Lower leg skin (tissue), 4 donors: Measurements from ENCODE around the gene SYNGR4. TPM values are rescaled to one million over a fixed set of nuclear protein-coding genes. Genes with fewer than 3 reads are reported as not detected.

ENCODE experiments used
- DNase-seq, 2 donors: peaks; one replicate each; pipeline ENCODE4 v3.0.0-alpha.2; 2019; ENCODE audit warnings: low spot score in 2 of 2
- H3K4me3 ChIP-seq: fragments of 200-600 bp; sonication (generic); 2 replicates; pipeline ENCODE4 v1.5.1; 2017; ENCODE audit warnings: mild to moderate bottlenecking, low read depth; ENCODE audit not compliant: poor library complexity, severe bottlenecking
- CTCF ChIP-seq, 3 donors: fragments of 450-650 bp; IDR thresholded peaks; one replicate each; pipeline ENCODE4 v1.5.1; 2016; ENCODE audit warnings: antibody characterized with exemption in 3 of 3, mild to moderate bottlenecking in 3 of 3, moderate library complexity in 2 of 3
- POLR2A ChIP-seq, 2 donors: fragments of 450-650 bp; IDR thresholded peaks; one replicate each; pipeline ENCODE4 v1.6.1; 2016 to 2017; ENCODE audit warnings: antibody characterized with exemption in 2 of 2, mild to moderate bottlenecking in 1 of 2, moderate library complexity in 1 of 2
- WGBS, 2 donors: methylation state at CpG; one replicate each; pipeline ENCODE4 v1.1.5; 2018; 5-methylcytosine and 5-hydroxymethylcytosine counted together
- intact Hi-C: fragments of 100-400 bp; cut with DNase I; formaldehyde crosslinking; loops from one replicate; pipeline ENCODE4 v1.15.0; 2023; ENCODE audit warnings: low total_unique reads
- total RNA-seq, 4 donors: library from RNA; depleted of rRNA; stranded (reverse); fragments of >200 nt; gene quantifications; one replicate each; pipeline ENCODE4 v1.1.0, GENCODE V29; 2016

SYNGR4 gene
- total RNA-seq, 4 donors from 2014 or later, result not detected

- TF ChIP-seq POLR2A (IDR thresholded peaks at IDR 0.05) (no peak), CTCF (IDR thresholded peaks at IDR 0.05) (no peak)
- intact Hi-C loops, result no loop called here
- no peak for DNase-seq
- H3K4me3 ChIP-seq, result no peak overlapping the region
- WGBS, 2 donors, result 53 to 60% methylated on average over 24 of the region's 24 CpGs
These were observed 32.1 kb downstream of the SYNGR4 start for GRCh38 chr19:48396016-48396823.

GRCh38 chr19:48396824-48397176 lies 32.6 kb downstream of the SYNGR4 start:
- DNase-seq, result no peak
- no peak overlapping the region for H3K4me3 ChIP-seq
- intact Hi-C loops, result no loop called here
- no peak for TF ChIP-seq POLR2A (IDR thresholded peaks at IDR 0.05)
- TF ChIP-seq CTCF (IDR thresholded peaks at IDR 0.05), result no peak
- WGBS, 2 donors, result 53 to 60% methylated on average over 2 of the region's 2 CpGs

- H3K4me3 ChIP-seq, result no peak overlapping the region
- WGBS, 2 donors, result 34 to 47% methylated on average over 22 of the region's 22 CpGs
- TF ChIP-seq CTCF (IDR thresholded peaks at IDR 0.05), result no peak
- TF ChIP-seq POLR2A (IDR thresholded peaks at IDR 0.05), result no peak
- no peak for DNase-seq
- intact Hi-C loops, result no loop called here
These were observed 33.3 kb downstream of the SYNGR4 start for GRCh38 chr19:48397263-48398101.

- intact Hi-C loops, result no loop called here
- H3K4me3 ChIP-seq, result peak overlapping the region; percentile 30
- WGBS, 2 donors, result 3 to 4% methylated on average over 17 of the region's 17 CpGs
- no peak for DNase-seq
- no peak for TF ChIP-seq POLR2A (IDR thresholded peaks at IDR 0.05)
- no peak for TF ChIP-seq CTCF (IDR thresholded peaks at IDR 0.05)
These were observed 33.9 kb downstream of the SYNGR4 start for GRCh38 chr19:48398102-48398374.

GRCh38 chr19:48398375-48399235 lies 34.4 kb downstream of the SYNGR4 start:
- peak; percentile 69 to 94 for DNase-seq
- 19 to 21% methylated on average over 30 to 33 of the region's 104 CpGs for WGBS, 2 donors

More at GRCh38 chr19:48398375-48399235, 34.4 kb downstream of the SYNGR4 start:
- TF ChIP-seq CTCF (IDR thresholded peaks at IDR 0.05) (no peak), POLR2A (IDR thresholded peaks at IDR 0.05) (no peak)
- H3K4me3 ChIP-seq, result peak overlapping the region; percentile 30
- intact Hi-C loops, result no loop called here
